ENCODE data around the gene SPON1.

The SPON1 gene

DNA sequence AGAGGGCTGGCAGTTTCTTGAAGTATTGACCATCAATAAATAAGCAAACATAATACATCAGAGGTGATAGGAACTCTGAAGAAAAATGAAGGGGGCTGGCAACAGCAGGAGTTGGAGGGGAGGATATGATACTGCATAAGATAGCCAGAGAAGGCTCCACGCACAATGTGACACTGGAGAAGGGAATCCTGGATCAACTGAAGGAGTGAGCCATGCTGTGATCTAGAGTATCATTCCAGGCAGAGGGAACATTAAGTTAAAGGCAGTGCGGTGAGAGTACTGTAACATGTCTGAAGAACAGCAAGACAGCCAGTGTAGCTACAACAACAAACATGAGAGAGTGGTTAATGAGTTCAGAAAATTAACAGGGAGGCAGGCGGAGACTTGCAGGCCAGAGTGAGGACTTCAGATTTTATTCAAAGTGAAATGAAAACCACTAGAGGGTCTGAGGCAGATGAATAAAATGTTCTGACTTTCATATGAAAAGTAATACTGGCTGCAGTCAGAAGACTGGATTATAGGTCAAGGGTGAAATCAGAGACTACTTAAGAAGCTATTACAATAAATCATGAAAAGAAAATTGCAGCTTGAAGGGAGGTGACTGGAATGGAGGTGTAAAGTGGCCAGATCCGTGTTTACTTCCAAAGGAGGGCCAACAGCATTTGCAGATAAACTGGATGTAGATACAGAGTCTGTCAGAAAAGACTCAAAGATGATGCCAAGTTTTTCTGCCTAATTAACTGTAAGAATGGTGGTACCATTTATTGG, 347.1 kb downstream of the SPON1 start:
- DNase-seq (ENCODE audit: low read depth in 3 of 3, low spot score in 1 of 3), result no peak

- DNase-seq (ENCODE audit: low read depth in 3 of 3, low spot score in 1 of 3), result no peak
These were observed 348.2 kb downstream of the SPON1 start for GRCh38 chr11:14310679-14311078.

GRCh38 chr11:14312736-14313438, 350.4 kb downstream of the SPON1 start:
- DNase-seq (ENCODE audit: low read depth in 3 of 3, low spot score in 1 of 3), result no peak

- DNase-seq (ENCODE audit: low read depth in 3 of 3, low spot score in 1 of 3), result no peak
These were observed 351.6 kb downstream of the SPON1 start for GRCh38 chr11:14314127-14314526.

- DNase-seq (ENCODE audit: low read depth in 3 of 3, low spot score in 1 of 3), result no peak
These were observed 352.6 kb downstream of the SPON1 start for GRCh38 chr11:14315130-14315529.

Data from stimulated activated CD4-positive, alpha-beta T cell treated with anti-CD3 and anti-CD28 coated beads, TNF-alpha, amount 100 ng/mL, for 1 hour (primary cell).